Astrocyte (in vitro differentiated cells and primary cell): ENCODE data around the gene COPB2. TPM values are rescaled to one million over a fixed set of nuclear protein-coding genes. Genes with fewer than 3 reads are reported as not detected.

ENCODE experiments used
- DNase-seq: peaks from one replicate; pipeline ENCODE4 v3.0.0-alpha.2; 2010; ENCODE audit warnings: low read depth
- FAIRE-seq: peaks from 2 replicates; lab custom pipeline; 2011; peaks lifted over from hg19 to GRCh38; lab: Jason Lieb, UNC
- H2AFZ ChIP-seq: 2 replicates; pipeline ENCODE4 v1.6.0; 2012; ENCODE audit warnings: low read depth, low read length, inconsistent platforms
- H3K27ac ChIP-seq: 2 replicates; pipeline ENCODE4 v1.5.1; 2011; ENCODE audit warnings: low read depth, low read length, inconsistent platforms
- H3K27me3 ChIP-seq: 2 replicates; pipeline ENCODE4 v1.6.0; 2011; ENCODE audit warnings: low read length, inconsistent platforms; ENCODE audit not compliant: insufficient read depth
- H3K36me3 ChIP-seq: 2 replicates; pipeline ENCODE4 v1.5.1; 2011; ENCODE audit warnings: low read length, inconsistent platforms; ENCODE audit not compliant: insufficient read depth
- H3K4me1 ChIP-seq: 2 replicates; pipeline ENCODE4 v1.5.1; 2011; ENCODE audit warnings: low read length, inconsistent platforms; ENCODE audit not compliant: insufficient read depth
- H3K4me2 ChIP-seq: 2 replicates; pipeline ENCODE4 v1.6.0; 2012; ENCODE audit warnings: low read length, inconsistent platforms
- H3K4me3 ChIP-seq: 2 replicates; pipeline ENCODE4 v1.5.1; 2011; ENCODE audit warnings: low read depth, mild to moderate bottlenecking, low read length, inconsistent platforms; ENCODE audit not compliant: insufficient read depth
- H3K79me2 ChIP-seq: 2 replicates; pipeline ENCODE4 v1.6.0; 2012; ENCODE audit warnings: mild to moderate bottlenecking, low read length, inconsistent platforms; ENCODE audit not compliant: insufficient read depth
- H3K9ac ChIP-seq: 2 replicates; pipeline ENCODE4 v1.6.0; 2012; ENCODE audit warnings: mild to moderate bottlenecking, low read length, inconsistent platforms
- H3K9me3 ChIP-seq: 2 replicates; pipeline ENCODE4 v1.5.1; 2012; ENCODE audit warnings: low read depth, mild to moderate bottlenecking, low read length, inconsistent platforms; ENCODE audit not compliant: insufficient read depth
- H4K20me1 ChIP-seq: 2 replicates; pipeline ENCODE4 v1.6.0; 2012; ENCODE audit warnings: low read length, inconsistent platforms; ENCODE audit not compliant: insufficient read depth
- H3K27ac Mint-ChIP-seq: one replicate; pipeline ENCODE4 v1.8.0; 2021; ENCODE audit warnings: mild to moderate bottlenecking, mixed read lengths; ENCODE audit not compliant: unreplicated experiment
- H3K27me3 Mint-ChIP-seq: one replicate; pipeline ENCODE4 v1.8.0; 2021; ENCODE audit warnings: low read depth, mixed read lengths; ENCODE audit not compliant: unreplicated experiment
- H3K36me3 Mint-ChIP-seq: one replicate; pipeline ENCODE4 v1.8.0; 2021; ENCODE audit warnings: low read depth, mixed read lengths; ENCODE audit not compliant: unreplicated experiment
- H3K4me1 Mint-ChIP-seq: one replicate; pipeline ENCODE4 v1.8.0; 2021; ENCODE audit warnings: low read depth, mixed read lengths; ENCODE audit not compliant: unreplicated experiment
- H3K4me3 Mint-ChIP-seq: one replicate; pipeline ENCODE4 v1.8.0; 2021; ENCODE audit warnings: mild to moderate bottlenecking, moderate library complexity, mixed read lengths; ENCODE audit not compliant: unreplicated experiment
- H3K9me3 Mint-ChIP-seq: one replicate; pipeline ENCODE4 v1.8.0; 2021; ENCODE audit warnings: mild to moderate bottlenecking, mixed read lengths; ENCODE audit not compliant: unreplicated experiment
- EZH2 ChIP-seq: IDR thresholded peaks from 2 replicates; pipeline ENCODE4 v1.6.1; 2012; ENCODE audit warnings: mild to moderate bottlenecking, low read length, inconsistent platforms; ENCODE audit not compliant: insufficient read depth
- total RNA-seq: library from RNA; stranded (reverse); gene quantifications from 2 replicates; pipeline ENCODE4 v1.2.1, GENCODE V29; 2021
- TF ChIP-seq, protein P1 (sequence below): IDR thresholded peaks from 2 replicates; pipeline ENCODE4 v1.5.1; 2011; ENCODE audit warnings: low read depth, mild to moderate bottlenecking, inconsistent platforms, low read length, moderate library complexity; ENCODE audit not compliant: insufficient read depth

The COPB2 gene
- total RNA-seq, 1 donor from 2014 or later: 269 TPM

DNA sequence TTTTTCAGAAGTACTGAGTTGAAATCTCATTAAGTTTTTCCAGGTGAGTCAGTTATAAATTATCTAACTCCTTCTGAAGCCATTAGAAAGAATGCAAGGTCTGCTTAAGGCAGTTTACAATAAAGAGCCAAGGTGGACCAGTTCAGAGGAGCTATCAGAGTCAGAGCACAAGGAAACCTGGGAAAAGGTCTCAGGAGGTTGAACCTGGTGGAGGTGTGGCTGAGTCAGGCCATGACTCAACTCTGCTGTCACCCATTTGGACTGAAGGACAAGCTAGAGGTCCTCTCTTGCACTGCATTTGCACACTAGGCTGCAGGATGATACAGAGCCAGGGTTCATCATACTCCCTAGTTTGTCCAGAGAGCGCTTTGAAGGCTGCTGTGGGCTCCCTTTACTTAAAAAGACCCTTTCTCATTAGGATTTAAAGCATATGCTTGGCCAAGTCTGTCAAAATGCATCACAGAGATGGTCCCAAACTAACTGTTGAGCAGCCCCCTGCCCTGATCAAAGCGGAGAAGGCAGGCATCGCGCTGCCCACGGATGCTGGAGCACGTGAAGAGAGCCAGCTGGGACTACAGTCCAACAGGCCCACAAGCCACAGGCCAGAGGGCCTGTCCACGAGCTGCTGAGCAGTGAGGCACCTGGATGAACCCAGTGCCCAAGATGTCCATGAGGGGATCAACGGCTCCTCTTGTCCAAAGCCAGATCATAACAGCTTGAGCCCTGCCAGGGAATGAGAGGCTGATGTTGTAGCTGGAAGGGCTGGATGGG, 71.6 kb downstream of the COPB2 start:
- Mint-ChIP-seq H3K27ac (no peak overlapping the region), H3K4me3 (no peak overlapping the region), H3K4me1 (peaks cover 15% of the 10 kb centered on the region), H3K36me3 (peaks cover 3% of the 10 kb centered on the region), H3K27me3 (peaks cover 55% of the 10 kb centered on the region), H3K9me3 (peaks cover 4% of the 10 kb centered on the region)
- H3K36me3 ChIP-seq: no peaks in the 10 kb centered on the region
- H3K9me3 ChIP-seq: no peaks in the 10 kb centered on the region
- no peak overlapping the region for H3K27ac ChIP-seq
- H3K4me2 ChIP-seq: no peak overlapping the region
- TF ChIP-seq, protein P1, sequence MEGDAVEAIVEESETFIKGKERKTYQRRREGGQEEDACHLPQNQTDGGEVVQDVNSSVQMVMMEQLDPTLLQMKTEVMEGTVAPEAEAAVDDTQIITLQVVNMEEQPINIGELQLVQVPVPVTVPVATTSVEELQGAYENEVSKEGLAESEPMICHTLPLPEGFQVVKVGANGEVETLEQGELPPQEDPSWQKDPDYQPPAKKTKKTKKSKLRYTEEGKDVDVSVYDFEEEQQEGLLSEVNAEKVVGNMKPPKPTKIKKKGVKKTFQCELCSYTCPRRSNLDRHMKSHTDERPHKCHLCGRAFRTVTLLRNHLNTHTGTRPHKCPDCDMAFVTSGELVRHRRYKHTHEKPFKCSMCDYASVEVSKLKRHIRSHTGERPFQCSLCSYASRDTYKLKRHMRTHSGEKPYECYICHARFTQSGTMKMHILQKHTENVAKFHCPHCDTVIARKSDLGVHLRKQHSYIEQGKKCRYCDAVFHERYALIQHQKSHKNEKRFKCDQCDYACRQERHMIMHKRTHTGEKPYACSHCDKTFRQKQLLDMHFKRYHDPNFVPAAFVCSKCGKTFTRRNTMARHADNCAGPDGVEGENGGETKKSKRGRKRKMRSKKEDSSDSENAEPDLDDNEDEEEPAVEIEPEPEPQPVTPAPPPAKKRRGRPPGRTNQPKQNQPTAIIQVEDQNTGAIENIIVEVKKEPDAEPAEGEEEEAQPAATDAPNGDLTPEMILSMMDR: no peak
- TF ChIP-seq EZH2: no peak
- peaks cover 7% of the 10 kb centered on the region for H3K4me1 ChIP-seq
- H3K4me3 ChIP-seq: no peak overlapping the region
- no peaks in the 10 kb centered on the region for H4K20me1 ChIP-seq
- H3K27me3 ChIP-seq: no peaks in the 10 kb centered on the region
- H3K9ac ChIP-seq: no peak overlapping the region
- H2AFZ ChIP-seq: no peak overlapping the region
- no peak for DNase-seq
- FAIRE-seq: no peak
- H3K79me2 ChIP-seq: no peaks in the 10 kb centered on the region

DNA sequence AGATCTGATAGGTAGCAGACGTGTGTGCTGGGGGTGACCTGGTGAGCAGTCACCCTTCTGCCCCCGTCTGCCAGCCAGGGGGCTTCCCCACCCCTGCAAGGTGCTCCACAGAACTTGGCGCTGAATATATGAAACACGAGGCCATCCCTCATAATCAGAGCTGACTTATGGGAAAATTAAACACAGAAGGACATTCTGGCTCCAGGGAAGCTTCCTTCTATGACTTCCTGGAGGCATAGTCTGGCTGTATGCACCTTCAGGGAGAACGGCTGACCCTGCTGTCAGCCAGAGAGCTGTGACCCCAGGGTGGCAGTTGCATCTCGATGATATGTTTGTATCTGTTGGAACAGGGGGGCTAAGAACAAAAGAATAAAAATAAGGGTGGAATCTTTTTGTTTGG, 72.2 kb downstream of the COPB2 start:
- no peak overlapping the region for H3K27ac ChIP-seq
- peaks cover 4% of the 10 kb centered on the region for H3K9me3 Mint-ChIP-seq
- H3K36me3 ChIP-seq: no peaks in the 10 kb centered on the region
- peaks cover 53% of the 10 kb centered on the region for H3K27me3 Mint-ChIP-seq
- no peak overlapping the region for H3K4me2 ChIP-seq
- H3K27me3 ChIP-seq: no peaks in the 10 kb centered on the region
- peaks cover 12% of the 10 kb centered on the region for H3K4me1 ChIP-seq
- no peaks in the 10 kb centered on the region for H4K20me1 ChIP-seq
- no peak overlapping the region for H3K27ac Mint-ChIP-seq
- no peaks in the 10 kb centered on the region for H3K9me3 ChIP-seq
- H3K4me3 ChIP-seq: no peak overlapping the region
- DNase-seq (no peak), FAIRE-seq (no peak)
- TF ChIP-seq, protein P1: no peak
- TF ChIP-seq EZH2: no peak
- peaks cover 3% of the 10 kb centered on the region for H3K36me3 Mint-ChIP-seq
- no peak overlapping the region for H3K9ac ChIP-seq
- peaks cover 21% of the 10 kb centered on the region for H3K4me1 Mint-ChIP-seq
- no peak overlapping the region for H2AFZ ChIP-seq
- H3K79me2 ChIP-seq: no peaks in the 10 kb centered on the region
- H3K4me3 Mint-ChIP-seq: no peak overlapping the region

- H3K4me2 ChIP-seq: no peak overlapping the region
- no peaks in the 10 kb centered on the region for H3K36me3 ChIP-seq
- DNase-seq: no peak
- no peaks in the 10 kb centered on the region for H4K20me1 ChIP-seq
- H2AFZ ChIP-seq: no peak overlapping the region
- peaks cover 4% of the 10 kb centered on the region for H3K9me3 Mint-ChIP-seq
- H3K79me2 ChIP-seq: no peaks in the 10 kb centered on the region
- H3K27me3 ChIP-seq: no peaks in the 10 kb centered on the region
- H3K9me3 ChIP-seq: no peaks in the 10 kb centered on the region
- peaks cover 49% of the 10 kb centered on the region for H3K4me1 Mint-ChIP-seq
- H3K27me3 Mint-ChIP-seq: peaks cover 33% of the 10 kb centered on the region
- peaks cover 36% of the 10 kb centered on the region for H3K4me1 ChIP-seq
- H3K27ac Mint-ChIP-seq: no peak overlapping the region
- H3K9ac ChIP-seq: no peak overlapping the region
- peaks cover 3% of the 10 kb centered on the region for H3K36me3 Mint-ChIP-seq
- TF ChIP-seq EZH2: no peak
- TF ChIP-seq, protein P1: no peak
- FAIRE-seq: no peak
- no peak overlapping the region for H3K4me3 ChIP-seq
- H3K27ac ChIP-seq: no peak overlapping the region
- no peak overlapping the region for H3K4me3 Mint-ChIP-seq
These were observed 75.5 kb downstream of the COPB2 start for GRCh38 chr3:139313921-139314320.
